HEK293T (cell line): ENCODE results near the gene TM9SF4.

Experiments used
- BHLHE40 ChIP-seq: fragments of 450-650 bp; IDR thresholded peaks from 2 replicates; pipeline ENCODE4 v1.6.1; 2016; ENCODE audit warnings: mild to moderate bottlenecking, moderate library complexity, borderline replicate concordance
- ELF4 ChIP-seq: fragments of 450-650 bp; IDR thresholded peaks from 2 replicates; pipeline ENCODE4 v1.6.1; 2017; ENCODE audit warnings: antibody characterized with exemption
- FOXK2 ChIP-seq: fragments of 450-650 bp; IDR thresholded peaks from 2 replicates; pipeline ENCODE4 v1.6.1; 2016; ENCODE audit warnings: mild to moderate bottlenecking
- L3MBTL2 ChIP-seq: fragments of 450-650 bp; conservative IDR thresholded peaks from 2 replicates; pipeline ENCODE4 v1.6.1; 2016; ENCODE audit warnings: mild to moderate bottlenecking
- NFRKB ChIP-seq: fragments of 450-650 bp; IDR thresholded peaks from 2 replicates; pipeline ENCODE4 v1.6.1; 2016; ENCODE audit warnings: mild to moderate bottlenecking, moderate library complexity
- SP1 ChIP-seq: fragments of 450-650 bp; IDR thresholded peaks from 2 replicates; pipeline ENCODE4 v1.6.1; 2017
- TARDBP ChIP-seq: fragments of 450-650 bp; IDR thresholded peaks from 2 replicates; pipeline ENCODE4 v1.6.1; 2016

DNA sequence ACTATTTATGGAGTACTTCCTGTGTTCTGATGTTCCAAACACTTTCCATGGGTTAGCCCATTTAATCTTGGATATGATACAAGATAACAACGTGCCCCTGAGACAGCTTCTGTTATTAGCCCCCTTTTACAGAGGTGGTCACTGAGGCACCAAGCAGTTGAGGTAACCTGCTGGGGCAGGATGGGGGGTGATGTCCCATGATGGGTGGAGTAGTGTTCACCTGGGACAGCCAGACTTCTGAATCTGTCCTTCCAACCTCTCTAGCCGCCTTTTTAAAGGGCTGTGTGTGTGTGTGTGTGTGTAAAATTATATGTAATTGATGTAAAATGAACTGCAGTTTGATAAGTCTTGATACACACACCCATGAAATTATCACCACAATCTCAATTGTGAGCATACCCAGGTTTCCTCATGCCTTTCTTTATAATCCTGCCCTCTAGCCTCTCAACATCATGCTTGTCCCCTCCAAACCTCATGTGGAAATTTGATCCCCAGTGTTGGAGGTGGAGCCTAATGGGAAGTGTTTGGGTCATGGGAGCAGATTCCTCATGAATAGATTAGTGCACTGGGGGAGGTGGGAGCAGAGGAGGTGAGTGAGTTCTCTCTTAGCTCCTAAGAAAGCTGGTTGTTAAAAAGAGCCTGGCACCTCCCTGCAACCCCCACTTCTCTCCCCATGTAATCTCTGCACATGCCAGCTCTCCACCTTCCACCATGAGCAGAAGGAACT is 58.8 kb downstream of the TM9SF4 start:
- TF ChIP-seq TARDBP (no peak), ELF4 (no peak), FOXK2 (no peak), NFRKB (no peak), SP1 (no peak), BHLHE40 (no peak), L3MBTL2 (no peak)
